HG03354 (cell line): Measurements from ENCODE around the gene POU6F2.

Experiments
- ATAC-seq: cut with Tn5 transposase; IDR thresholded peaks from one replicate; pipeline ENCODE4 v1.9.1; 2021; ENCODE audit warnings: mild to moderate bottlenecking; ENCODE audit not compliant: unreplicated experiment, poor library complexity, severe bottlenecking

The POU6F2 gene

GRCh38 chr7:39228946-39229345 is 251.2 kb downstream of the POU6F2 start:
- ATAC-seq: no peak

- ATAC-seq: no peak
Observed at GRCh38 chr7:39233851-39234529, 256.3 kb downstream of the POU6F2 start.

GRCh38 chr7:39238234-39238869 is 260.6 kb downstream of the POU6F2 start:
- ATAC-seq: no peak

GRCh38 chr7:39240864-39241263 is 263.2 kb downstream of the POU6F2 start:
- no peak for ATAC-seq

GRCh38 chr7:39247576-39247975 is 269.9 kb downstream of the POU6F2 start:
- ATAC-seq: no peak

GRCh38 chr7:39248041-39248691 is 270.5 kb downstream of the POU6F2 start:
- no peak for ATAC-seq

GRCh38 chr7:39248692-39249090 is 271.0 kb downstream of the POU6F2 start:
- no peak for ATAC-seq

GRCh38 chr7:39249635-39250152 is 272.0 kb downstream of the POU6F2 start:
- no peak for ATAC-seq

GRCh38 chr7:39252916-39253315 is 275.2 kb downstream of the POU6F2 start:
- ATAC-seq: no peak

- no peak for ATAC-seq
Observed at GRCh38 chr7:39259391-39260003, 281.8 kb downstream of the POU6F2 start.

GRCh38 chr7:39260279-39260844 is 282.7 kb downstream of the POU6F2 start:
- ATAC-seq: no peak

- ATAC-seq: no peak
Observed at GRCh38 chr7:39261771-39262170, 284.1 kb downstream of the POU6F2 start.

- no peak for ATAC-seq
Observed at GRCh38 chr7:39265641-39266591, 288.2 kb downstream of the POU6F2 start.

- no peak for ATAC-seq
Observed at GRCh38 chr7:39269034-39269433, 291.3 kb downstream of the POU6F2 start.

- ATAC-seq: no peak
Observed at GRCh38 chr7:39270018-39270417, 292.3 kb downstream of the POU6F2 start.

- ATAC-seq: no peak
Observed at GRCh38 chr7:39271402-39271801, 293.7 kb downstream of the POU6F2 start.

- ATAC-seq: no peak
Observed at GRCh38 chr7:39272111-39272510, 294.4 kb downstream of the POU6F2 start.

- ATAC-seq: no peak
Observed at GRCh38 chr7:39272691-39273090, 295.0 kb downstream of the POU6F2 start.

GRCh38 chr7:39280337-39280736 is 302.6 kb downstream of the POU6F2 start:
- ATAC-seq: no peak
